IPS-18c (cell line): ENCODE results near the gene ESR2.

Experiments
- H3K4me3 ChIP-seq: 2 replicates; pipeline ENCODE4 v1.7.0; 2013; ENCODE audit warnings: low read depth, mild to moderate bottlenecking, low read length, moderate library complexity; ENCODE audit not compliant: insufficient read depth
- H3K9me3 ChIP-seq: one replicate; pipeline ENCODE4 v1.6.1; 2013; ENCODE audit warnings: mild to moderate bottlenecking, low read length, moderate library complexity; ENCODE audit not compliant: control insufficient read depth, insufficient read depth

Gene ESR2

GRCh38 chr14:64279704-64280668 lies 14.2 kb downstream of the ESR2 start:
- Histone ChIP-seq H3K4me3 (no peak overlapping the region), H3K9me3 (no peaks in the 10 kb centered on the region)

DNA sequence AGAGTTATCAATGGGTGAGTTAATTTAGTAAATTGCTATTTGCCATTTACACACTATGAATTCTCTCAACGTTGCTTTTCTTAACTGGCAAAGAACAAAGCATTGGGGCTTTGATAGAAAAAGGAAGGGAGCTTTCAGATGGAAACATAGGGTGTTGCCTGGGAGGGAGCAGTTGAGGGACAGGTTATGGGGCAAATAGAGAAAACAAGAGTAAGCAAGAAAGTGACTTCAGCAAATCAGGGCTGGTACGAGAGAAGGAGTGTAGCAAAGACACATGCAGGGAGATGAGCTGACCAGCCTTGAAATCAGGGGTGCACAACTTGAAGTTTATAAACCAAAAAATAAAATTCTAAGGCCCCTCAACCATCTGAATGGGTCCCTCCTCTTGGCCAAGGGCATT lies 15.7 kb downstream of the ESR2 start:
- H3K4me3 ChIP-seq = no peak overlapping the region
- no peaks in the 10 kb centered on the region for H3K9me3 ChIP-seq

DNA sequence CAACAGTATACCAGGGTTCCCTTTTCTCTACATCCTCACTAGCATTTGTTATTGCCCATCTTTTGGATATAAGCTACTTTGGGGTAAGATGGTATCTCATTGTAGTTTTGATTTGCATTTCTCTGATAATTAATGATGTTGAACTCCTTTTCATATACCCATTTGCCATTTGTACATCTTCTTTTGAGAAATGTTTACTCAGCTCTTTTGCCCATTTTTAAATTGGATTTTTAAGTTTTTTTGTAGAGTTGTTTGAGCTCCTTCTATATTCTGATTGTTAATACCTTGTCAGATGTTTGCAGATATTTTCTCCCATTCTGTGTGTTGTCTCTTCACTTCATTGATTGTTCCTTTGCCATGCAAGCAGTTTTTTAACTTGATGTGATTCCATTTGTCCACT lies 22.2 kb downstream of the ESR2 start:
- H3K9me3 ChIP-seq = no peaks in the 10 kb centered on the region

DNA sequence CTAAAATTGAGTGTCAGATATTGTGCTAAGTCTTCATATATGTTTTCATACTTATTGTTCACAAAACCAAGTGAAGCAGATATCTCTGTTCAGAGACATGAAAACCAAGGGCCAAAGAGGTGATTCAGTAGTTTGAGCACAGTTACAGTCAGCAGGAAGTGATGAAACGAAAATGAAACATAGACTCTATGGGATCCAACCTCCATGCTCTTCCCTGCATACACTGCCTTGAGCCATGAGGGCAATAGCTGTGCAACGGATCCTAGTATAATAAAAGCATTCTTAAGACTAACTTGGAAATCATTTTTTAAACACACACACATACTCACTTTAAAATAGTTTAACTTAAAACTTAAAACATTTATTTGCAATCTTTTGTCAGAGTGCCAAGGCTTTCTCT lies 27.9 kb downstream of the ESR2 start:
- H3K9me3 ChIP-seq = no peaks in the 10 kb centered on the region
- H3K4me3 ChIP-seq = no peak overlapping the region

More for the DNA sequence above, 22.2 kb downstream of the ESR2 start:
- H3K4me3 ChIP-seq = no peak overlapping the region

GRCh38 chr14:64265222-64265621 lies 28.9 kb downstream of the ESR2 start:
- no peaks in the 10 kb centered on the region for H3K9me3 ChIP-seq

DNA sequence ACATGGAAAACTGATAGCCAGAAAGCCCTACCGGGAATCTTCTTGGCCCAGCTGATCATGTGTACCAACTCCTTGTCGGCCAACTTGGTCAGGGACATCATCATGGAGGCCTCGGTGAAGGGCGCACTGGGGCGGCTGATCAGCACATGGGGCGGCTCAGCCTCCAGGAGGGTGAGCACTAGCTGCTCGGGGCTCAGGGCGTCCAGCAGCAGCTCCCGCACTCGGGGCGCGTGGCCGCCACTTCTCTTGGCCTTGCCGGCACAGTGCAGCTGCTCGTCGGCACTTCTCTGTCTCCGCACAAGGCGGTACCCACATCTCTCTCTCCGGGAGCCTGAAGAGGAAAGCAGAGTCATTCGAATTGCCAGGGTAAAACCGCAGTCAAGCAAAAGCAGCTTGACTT lies 33.8 kb downstream of the ESR2 start:
- Histone ChIP-seq H3K9me3 (no peaks in the 10 kb centered on the region), H3K4me3 (no peak overlapping the region)

More at GRCh38 chr14:64265222-64265621, 28.9 kb downstream of the ESR2 start:
- no peak overlapping the region for H3K4me3 ChIP-seq

- Histone ChIP-seq H3K4me3 (no peak overlapping the region), H3K9me3 (no peaks in the 10 kb centered on the region)
Observed at GRCh38 chr14:64255756-64256155, 38.4 kb downstream of the ESR2 start.

GRCh38 chr14:64253672-64254071 lies 40.5 kb downstream of the ESR2 start:
- Histone ChIP-seq H3K4me3 (no peak overlapping the region), H3K9me3 (no peaks in the 10 kb centered on the region)

GRCh38 chr14:64249363-64249762 lies 44.8 kb downstream of the ESR2 start:
- no peaks in the 10 kb centered on the region for H3K9me3 ChIP-seq
- no peak overlapping the region for H3K4me3 ChIP-seq

GRCh38 chr14:64248689-64249088 lies 45.5 kb downstream of the ESR2 start:
- no peak overlapping the region for H3K4me3 ChIP-seq
- no peaks in the 10 kb centered on the region for H3K9me3 ChIP-seq

GRCh38 chr14:64247195-64247594 lies 47.0 kb downstream of the ESR2 start:
- no peaks in the 10 kb centered on the region for H3K9me3 ChIP-seq
- H3K4me3 ChIP-seq = no peak overlapping the region

DNA sequence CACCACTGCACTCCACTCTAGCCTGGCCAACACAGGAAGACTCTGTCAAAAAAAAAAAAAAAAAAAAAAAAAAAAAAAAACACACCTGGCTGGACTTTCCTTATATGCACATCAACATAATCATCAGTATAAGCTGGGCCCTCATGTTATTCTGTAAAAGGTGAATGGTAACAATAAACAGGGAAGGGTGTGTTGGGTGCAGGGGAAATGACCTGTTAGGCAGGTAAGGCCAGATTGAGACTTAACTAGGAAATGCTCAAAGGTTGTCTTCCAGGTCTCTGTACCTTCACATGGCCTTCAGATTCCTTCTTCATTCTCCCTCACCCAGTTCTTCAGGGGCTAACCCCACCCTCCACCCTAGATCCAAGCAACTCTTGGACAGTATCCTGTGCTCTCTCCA lies 47.5 kb downstream of the ESR2 start:
- Histone ChIP-seq H3K4me3 (no peak overlapping the region), H3K9me3 (no peaks in the 10 kb centered on the region)

GRCh38 chr14:64245491-64245890 lies 48.7 kb downstream of the ESR2 start:
- H3K4me3 ChIP-seq = no peak overlapping the region
- H3K9me3 ChIP-seq = no peaks in the 10 kb centered on the region

DNA sequence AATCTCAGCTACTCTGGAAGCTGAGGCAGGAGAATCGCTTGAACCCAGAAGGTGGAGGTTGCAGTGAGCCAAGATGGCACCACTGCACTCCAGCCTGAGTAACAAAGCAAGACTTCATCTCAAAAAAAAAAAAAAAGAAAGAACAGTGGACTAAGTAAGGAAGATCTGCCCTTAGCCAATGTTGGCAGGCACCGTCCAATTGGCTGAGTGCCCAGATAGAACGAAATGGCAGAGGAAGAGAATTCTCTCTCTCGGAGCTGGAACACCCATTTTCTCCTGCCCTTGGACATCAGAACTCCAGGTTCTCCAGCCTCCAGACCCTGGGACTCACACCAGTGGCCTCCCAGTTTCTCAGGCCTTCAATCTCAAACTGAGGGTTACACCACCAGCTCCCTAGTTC lies 49.9 kb downstream of the ESR2 start:
- H3K9me3 ChIP-seq = no peaks in the 10 kb centered on the region
- no peak overlapping the region for H3K4me3 ChIP-seq

DNA sequence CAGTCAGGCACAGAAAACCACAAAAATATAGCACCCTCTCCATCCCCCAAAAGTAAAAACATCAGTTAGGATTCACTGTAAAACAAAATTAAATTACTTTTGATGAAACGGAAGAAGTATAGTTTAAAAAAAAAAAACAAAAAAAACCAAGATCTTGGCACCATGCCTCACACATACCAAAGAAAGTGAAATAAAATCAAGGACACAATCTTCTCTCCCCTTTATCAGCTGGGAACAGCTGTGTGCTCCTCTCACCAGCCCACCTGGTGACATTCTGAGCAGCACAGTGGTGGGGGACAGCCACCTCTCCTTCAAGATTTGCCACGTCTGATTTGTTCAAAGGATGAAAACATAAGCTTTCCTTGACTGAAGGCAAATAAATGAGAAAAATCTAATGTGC lies 55.5 kb downstream of the ESR2 start:
- H3K9me3 ChIP-seq = no peaks in the 10 kb centered on the region
- H3K4me3 ChIP-seq = no peak overlapping the region

DNA sequence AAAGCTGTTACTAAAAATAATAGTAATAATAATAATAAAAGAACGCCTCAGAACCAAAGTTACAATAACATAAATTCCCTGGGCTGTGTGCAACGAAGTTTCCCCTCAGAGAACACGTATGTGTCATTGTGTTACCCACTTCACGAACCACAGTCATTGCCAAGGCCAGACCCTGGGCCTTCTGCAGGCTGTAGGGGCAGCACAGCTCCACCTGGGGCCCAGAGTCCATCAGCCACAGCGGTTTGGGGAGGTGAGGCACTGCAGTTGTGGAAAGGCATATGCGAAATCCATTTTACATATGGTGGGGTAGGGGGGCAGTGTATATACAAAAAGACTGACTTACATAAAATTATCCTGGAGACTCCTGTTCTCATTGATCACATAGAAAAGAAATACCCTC lies 56.1 kb downstream of the ESR2 start:
- no peak overlapping the region for H3K4me3 ChIP-seq

DNA sequence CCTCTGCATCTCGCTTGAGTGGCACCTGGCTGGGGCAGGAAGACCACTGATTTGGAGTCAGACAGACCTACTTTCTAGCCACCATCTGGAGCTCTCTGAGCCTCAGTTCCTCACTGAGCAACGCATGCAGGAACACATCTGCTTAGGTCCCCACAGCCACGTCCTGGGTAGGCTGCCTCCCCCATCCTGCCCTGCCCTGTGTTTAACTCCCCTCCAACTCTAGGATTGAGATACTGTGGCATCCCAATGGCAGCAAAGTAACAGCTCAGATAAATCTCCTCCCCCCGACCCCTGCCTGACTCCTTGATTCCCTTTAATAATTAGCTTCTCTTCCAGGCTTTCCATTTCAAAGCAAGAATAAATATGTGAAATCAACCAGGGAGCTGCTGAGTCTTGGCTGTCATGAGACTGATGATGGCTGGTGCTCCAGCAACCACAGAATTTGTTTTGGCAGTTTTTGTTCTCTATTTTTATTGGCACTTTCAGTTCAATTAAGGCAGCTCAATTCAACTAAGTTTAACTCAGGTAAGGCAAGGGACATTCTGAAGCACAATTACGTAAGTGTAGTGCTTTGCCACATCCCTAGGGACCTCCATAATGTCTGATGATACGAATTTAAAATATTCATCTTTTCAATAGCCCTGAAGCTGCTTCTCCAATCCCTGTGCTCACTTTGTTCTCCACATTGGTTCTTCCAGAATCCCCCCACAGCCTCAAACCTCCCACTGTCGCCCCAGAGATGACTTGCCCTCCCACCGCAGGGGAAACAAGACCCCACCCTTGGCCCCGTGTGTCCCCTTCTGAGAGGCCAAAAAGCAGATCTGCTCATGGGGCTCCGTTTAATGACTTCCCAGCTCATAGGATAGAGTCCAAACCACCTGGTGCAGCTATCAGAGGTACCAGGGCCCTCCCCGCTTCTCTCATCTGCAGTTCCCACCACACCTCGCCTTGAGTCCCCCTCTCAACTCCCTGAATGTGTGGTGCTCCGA lies 58.2 kb downstream of the ESR2 start:
- H3K4me3 ChIP-seq = no peak overlapping the region
- H3K9me3 ChIP-seq = no peaks in the 10 kb centered on the region

More for the DNA sequence above, 56.1 kb downstream of the ESR2 start:
- H3K9me3 ChIP-seq = no peaks in the 10 kb centered on the region
